Endothelial cell of umbilical vein (primary cell): ENCODE data around the gene FOXK1. TPM values are rescaled to one million over a fixed set of nuclear protein-coding genes. Genes with fewer than 3 reads are reported as not detected.

Experiments
- BruUV-seq: library from RNA; stranded (reverse); fragments of 400-500 nt; replicated peaks from 2 replicates; lab custom pipeline; 2021; lab: Mats Ljungman, UMichigan
- CTCF ChIA-PET: fragments of 300-600, 350-600 bp; sonication (Branson Sonifier 250); formaldehyde crosslinking; loops from one replicate; lab custom pipeline; 2021; ENCODE audit warnings: antibody characterized with exemption, inconsistent platforms; lab: Charles Lee
- POLR2A ChIA-PET: fragments of 300-600, 350-600 bp; sonication (Branson Sonifier 250); formaldehyde crosslinking; loops from one replicate; lab custom pipeline; 2021; ENCODE audit warnings: antibody characterized with exemption, inconsistent platforms; lab: Charles Lee
- DNase-seq: peaks from one replicate; pipeline ENCODE4 v3.0.0-alpha.2; 2011; ENCODE audit warnings: low read depth, low spot score
- FAIRE-seq: peaks from 2 replicates; lab custom pipeline; 2011; peaks lifted over from hg19 to GRCh38; lab: Jason Lieb, UNC
- H2AFZ ChIP-seq: 2 replicates; pipeline ENCODE4 v1.6.0; 2012; ENCODE audit warnings: low read depth, low read length, control low read depth, inconsistent platforms
- H3K27ac ChIP-seq: 2 replicates; pipeline ENCODE4 v1.5.1; 2011; ENCODE audit warnings: low read depth, mild to moderate bottlenecking, control low read depth, low read length, moderate library complexity; ENCODE audit not compliant: insufficient read depth
- H3K27me3 ChIP-seq, 2 experiments: 2 replicates each; pipeline versions ENCODE4 v1.6.0 to v1.6.1; 2011; ENCODE audit warnings: low read length in 2 of 2, mixed read lengths in 1 of 2; ENCODE audit not compliant: control insufficient read depth in 2 of 2, insufficient read depth in 2 of 2
- H3K36me3 ChIP-seq, 2 experiments: 2 replicates in 1 of 2; 3 replicates in 1 of 2; pipeline ENCODE4 v1.5.1; 2011; ENCODE audit warnings: low read length in 2 of 2, mild to moderate bottlenecking in 1 of 2, moderate library complexity in 1 of 2; ENCODE audit not compliant: control insufficient read depth in 2 of 2, insufficient read depth in 2 of 2; ENCODE audit errors: extremely low read depth in 1 of 2
- H3K4me1 ChIP-seq: 3 replicates; pipeline ENCODE4 v1.5.1; 2011; ENCODE audit warnings: mild to moderate bottlenecking, low read length; ENCODE audit not compliant: control insufficient read depth, insufficient read depth; ENCODE audit errors: extremely low read depth
- H3K4me2 ChIP-seq: 2 replicates; pipeline ENCODE4 v1.6.1; 2011; ENCODE audit warnings: low read length, control low read depth, mixed read lengths; ENCODE audit not compliant: insufficient read depth
- H3K4me3 ChIP-seq, 3 experiments: fragments of 200-600 bp in 1 of 3; sonication (generic), shearing (Covaris generic) in 1 of 3; replicated peaks in 1 of 3; 2 replicates each; pipeline ENCODE4 v1.5.1; 2011 to 2016; ENCODE audit warnings: control low read depth in 3 of 3, low read length in 3 of 3, mild to moderate bottlenecking in 2 of 3, inconsistent platforms in 1 of 3, low read depth in 1 of 3, moderate library complexity in 1 of 3; ENCODE audit not compliant: insufficient read depth in 1 of 3
- H3K79me2 ChIP-seq: 2 replicates; pipeline ENCODE4 v1.6.0; 2012; ENCODE audit warnings: low read length, inconsistent platforms; ENCODE audit not compliant: control insufficient read depth, insufficient read depth
- H3K9ac ChIP-seq: replicated peaks from 2 replicates; pipeline ENCODE3; 2011; ENCODE audit warnings: low read length, control low read depth; ENCODE audit not compliant: insufficient read depth; ENCODE audit errors: extremely low read depth
- H3K9me1 ChIP-seq: replicated peaks from 3 replicates; pipeline ENCODE4 v1.6.0; 2011; ENCODE audit warnings: mild to moderate bottlenecking, low read length; ENCODE audit not compliant: control insufficient read depth, insufficient read depth; ENCODE audit errors: extremely low read depth
- H3K9me3 ChIP-seq: replicated peaks from 2 replicates; pipeline ENCODE4 v1.5.1; 2012; ENCODE audit warnings: low read length, inconsistent platforms; ENCODE audit not compliant: control insufficient read depth, insufficient read depth
- H4K20me1 ChIP-seq: replicated peaks from 2 replicates; pipeline ENCODE3; 2011; ENCODE audit warnings: mild to moderate bottlenecking, low read length; ENCODE audit not compliant: control insufficient read depth, insufficient read depth; ENCODE audit errors: extremely low read depth
- CTCF ChIP-seq, 2 donors: IDR thresholded peaks; 1 replicate in 1 of 2; 2 replicates in 1 of 2; pipeline ENCODE4 v1.5.1; 2011; ENCODE audit warnings: low read length in 2 of 2, mild to moderate bottlenecking in 2 of 2, moderate library complexity in 2 of 2, control low read depth in 1 of 2, inconsistent platforms in 1 of 2, low read depth in 1 of 2; ENCODE audit not compliant: insufficient read depth in 1 of 2; ENCODE audit errors: extremely low read depth in 1 of 2
- EZH2 ChIP-seq: IDR thresholded peaks from 2 replicates; pipeline ENCODE4 v1.6.1; 2012; ENCODE audit warnings: borderline replicate concordance, low read depth, mild to moderate bottlenecking, moderate library complexity, low read length, inconsistent platforms; ENCODE audit not compliant: severe bottlenecking
- FOS ChIP-seq: IDR thresholded peaks from 2 replicates; pipeline ENCODE4 v1.6.1; 2011; ENCODE audit warnings: mild to moderate bottlenecking, low read length, moderate library complexity, borderline replicate concordance; ENCODE audit not compliant: insufficient read depth
- GATA2 ChIP-seq: IDR thresholded peaks from 2 replicates; pipeline ENCODE4 v1.7.0; 2011; ENCODE audit warnings: low read depth, mild to moderate bottlenecking, moderate library complexity, mixed read lengths, low read length; ENCODE audit not compliant: insufficient read length, insufficient read depth
- JUN ChIP-seq: IDR thresholded peaks from 2 replicates; pipeline ENCODE4 v1.6.1; 2011; ENCODE audit warnings: borderline replicate concordance, low read depth; ENCODE audit not compliant: insufficient read length, insufficient read depth
- MYC ChIP-seq: IDR thresholded peaks from one replicate; pipeline ENCODE4 v1.6.1; 2011; ENCODE audit warnings: mild to moderate bottlenecking, low read depth, low read length
- POLR2A ChIP-seq: IDR thresholded peaks from 2 replicates; pipeline ENCODE4 v1.6.1; 2012; ENCODE audit warnings: low read depth, mild to moderate bottlenecking, control low read depth, low read length
- POLR2AphosphoS5 ChIP-seq: IDR thresholded peaks from 2 replicates; pipeline ENCODE4 v1.6.1; 2012; ENCODE audit warnings: low read depth, mild to moderate bottlenecking, control low read depth, low read length, moderate library complexity; ENCODE audit not compliant: insufficient read depth
- dilution Hi-C: fragments of 300-500 bp; cut with MboI; formaldehyde crosslinking; loops from one replicate; pipeline ENCODE4 v1.15.0; 2019; ENCODE audit warnings: low sequenced_read_pairs; ENCODE audit not compliant: extremely low pct_ligation_motif_present
- intact Hi-C: fragments of 100-400 bp; cut with micrococcal nuclease; formaldehyde crosslinking; loops from one replicate; pipeline ENCODE4 v1.10.0; 2022
- polyA plus RNA-seq, 4 experiments: library from polyadenylated mRNA; depleted of rRNA in 3 of 4; stranded (reverse) in 3 of 4; unstranded in 1 of 4; fragments of >200 nt; gene quantifications; 2 replicates each; pipeline versions ENCODE4 v1.2.1 to v1.2.3, GENCODE V29; 2011 to 2012; ENCODE audit warnings: missing spikeins in 1 of 4
- total RNA-seq: library from RNA; stranded (reverse); gene quantifications from 2 replicates; pipeline ENCODE4 v1.2.3, GENCODE V29; 2021
- TF ChIP-seq, protein P1 (sequence below): IDR thresholded peaks from 2 replicates; pipeline ENCODE4 v1.6.1; 2011; ENCODE audit not compliant: insufficient read depth, insufficient read length

The FOXK1 gene
- total and polyA plus RNA-seq, 2 donors (not counting 3 experiments of a cell fraction or from before 2014, with no cell fraction given) = 8.0 to 52.1 TPM

- no peak for DNase-seq
- dilution Hi-C loops = no loop called here
- Histone ChIP-seq H2AFZ (no peak overlapping the region), H3K36me3 (no peaks in the 10 kb centered on the region), H3K4me2 (no peak overlapping the region), H3K4me3 (no peak overlapping the region), H3K9me1 (no peaks in the 10 kb centered on the region), H4K20me1 (no peaks in the 10 kb centered on the region), H3K9ac (no peak overlapping the region), H3K4me1 (no peaks in the 10 kb centered on the region), H3K27ac (no peak overlapping the region), H3K27me3 (no peaks in the 10 kb centered on the region), H3K79me2 (no peaks in the 10 kb centered on the region), H3K9me3 (no peaks in the 10 kb centered on the region)
- BruUV-seq = no TSS peak
- intact Hi-C loops = no loop called here
- ChIA-PET CTCF (no interaction called here), POLR2A (no interaction called here)
- TF ChIP-seq POLR2AphosphoS5 (no peak), CTCF (IDR thresholded peaks at IDR 0.05; ENCODE audit: extremely low read depth in 1 of 2, insufficient read depth in 1 of 2, low read depth in 1 of 2, low read length in 2 of 2) (no peak), GATA2 (no peak), EZH2 (no peak), FOS (no peak), POLR2A (no peak), MYC (no peak), JUN (no peak)
- TF ChIP-seq, protein P1, sequence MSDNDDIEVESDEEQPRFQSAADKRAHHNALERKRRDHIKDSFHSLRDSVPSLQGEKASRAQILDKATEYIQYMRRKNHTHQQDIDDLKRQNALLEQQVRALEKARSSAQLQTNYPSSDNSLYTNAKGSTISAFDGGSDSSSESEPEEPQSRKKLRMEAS = no peak
- FAIRE-seq = no peak
These were observed 26.2 kb upstream of the FOXK1 start for GRCh38 chr7:4655896-4656295.
